Keratinocyte (primary cell): ENCODE measurements around the gene ZNF83. TPM values are rescaled to one million over a fixed set of nuclear protein-coding genes. Genes with fewer than 3 reads are reported as not detected.
"Not testable (repeated sequence)": the region's sequence is repeated elsewhere in the genome, so short reads cannot be mapped to it uniquely, and the experiment has no call there.

Experiments used
- DNase-seq: peaks from one replicate; pipeline ENCODE4 v3.0.0-alpha.2; 2011; ENCODE audit warnings: low read depth, missing footprints, low spot score
- FAIRE-seq: peaks from 2 replicates; lab custom pipeline; 2011; peaks lifted over from hg19 to GRCh38; lab: Jason Lieb, UNC
- H2AFZ ChIP-seq: 2 replicates; pipeline ENCODE4 v1.6.0; 2012; ENCODE audit warnings: low read length, control low read depth, inconsistent platforms; ENCODE audit not compliant: control insufficient read depth
- H3K27ac ChIP-seq: 2 replicates; pipeline ENCODE4 v1.5.1; 2011; ENCODE audit warnings: low read length; ENCODE audit not compliant: control insufficient read depth, insufficient read depth
- H3K27me3 ChIP-seq: 3 replicates; pipeline ENCODE4 v1.6.0; 2011; ENCODE audit warnings: low read length; ENCODE audit not compliant: control insufficient read depth, insufficient read depth; ENCODE audit errors: extremely low read depth
- H3K36me3 ChIP-seq, 2 experiments: 2 replicates in 1 of 2; 3 replicates in 1 of 2; pipeline ENCODE4 v1.5.1; 2011; ENCODE audit warnings: low read length in 2 of 2, mild to moderate bottlenecking in 1 of 2; ENCODE audit not compliant: control insufficient read depth in 2 of 2, insufficient read depth in 2 of 2; ENCODE audit errors: extremely low read depth in 1 of 2
- H3K4me1 ChIP-seq: 3 replicates; pipeline ENCODE4 v1.5.1; 2011; ENCODE audit warnings: low read length; ENCODE audit not compliant: control insufficient read depth, insufficient read depth; ENCODE audit errors: extremely low read depth
- H3K4me2 ChIP-seq: 3 replicates; pipeline ENCODE4 v1.6.0; 2011; ENCODE audit warnings: low read depth, low read length; ENCODE audit not compliant: control insufficient read depth, insufficient read depth; ENCODE audit errors: extremely low read depth
- H3K4me3 ChIP-seq, 3 experiments: fragments of 200-600 bp in 1 of 3; sonication (generic) in 1 of 3; 2 replicates in 2 of 3; 3 replicates in 1 of 3; pipeline ENCODE4 v1.5.1; 2011 to 2016; ENCODE audit warnings: low read length in 3 of 3, mild to moderate bottlenecking in 3 of 3, control low read depth in 2 of 3, inconsistent platforms in 1 of 3, low read depth in 1 of 3, mixed read lengths in 1 of 3, mixed run types in 1 of 3, moderate library complexity in 1 of 3; ENCODE audit not compliant: control insufficient read depth in 2 of 3, insufficient read depth in 2 of 3; ENCODE audit errors: extremely low read depth in 1 of 3
- H3K79me2 ChIP-seq: 2 replicates; pipeline ENCODE4 v1.6.0; 2012; ENCODE audit warnings: low read length; ENCODE audit not compliant: control insufficient read depth, insufficient read depth
- H3K9ac ChIP-seq: 3 replicates; pipeline ENCODE4 v1.6.0; 2011; ENCODE audit warnings: low read length; ENCODE audit not compliant: control insufficient read depth, insufficient read depth; ENCODE audit errors: extremely low read depth
- H3K9me1 ChIP-seq: 3 replicates; pipeline ENCODE4 v1.6.0; 2011; ENCODE audit warnings: low read length; ENCODE audit not compliant: control insufficient read depth, insufficient read depth; ENCODE audit errors: extremely low read depth
- H3K9me3 ChIP-seq: 2 replicates; pipeline ENCODE4 v1.5.1; 2012; ENCODE audit warnings: low read depth, low read length; ENCODE audit not compliant: control insufficient read depth
- H4K20me1 ChIP-seq: 3 replicates; pipeline ENCODE4 v1.6.0; 2011; ENCODE audit warnings: low read length; ENCODE audit not compliant: control insufficient read depth, insufficient read depth; ENCODE audit errors: extremely low read depth
- EZH2 ChIP-seq: IDR thresholded peaks from one replicate; pipeline ENCODE4 v1.6.1; 2012; ENCODE audit warnings: inconsistent platforms, mild to moderate bottlenecking, low read length, moderate library complexity
- dilution Hi-C: fragments of 300-500 bp; cut with MboI; formaldehyde crosslinking; loops from one replicate; pipeline ENCODE4 v1.7.0; 2020; ENCODE audit warnings: low sequenced_read_pairs; ENCODE audit not compliant: extremely low pct_ligation_motif_present
- polyA plus RNA-seq, 5 experiments: library from polyadenylated mRNA; depleted of rRNA in 3 of 5; stranded (reverse) in 3 of 5; stranded (forward) in 1 of 5; unstranded in 1 of 5; fragments of >200 nt; gene quantifications; 1 replicate in 1 of 5; 2 replicates in 3 of 5; 3 replicates in 1 of 5; pipeline versions ENCODE4 v1.2.1 to v1.2.3, GENCODE V29; 2011 to 2012; ENCODE audit warnings: missing spikeins in 2 of 5, low read depth in 1 of 5, low replicate concordance in 1 of 5
- TF ChIP-seq, protein P1 (sequence below), 3 experiments: IDR thresholded peaks in 1 of 3; conservative IDR thresholded peaks in 1 of 3; optimal IDR thresholded peaks in 1 of 3; 2 replicates in 2 of 3; 3 replicates in 1 of 3; pipeline versions ENCODE3 to v1.5.1; 2011; ENCODE audit warnings: low read length in 3 of 3, mild to moderate bottlenecking in 3 of 3, moderate library complexity in 2 of 3, control low read depth in 1 of 3, inconsistent platforms in 1 of 3; ENCODE audit not compliant: insufficient read depth in 2 of 3; ENCODE audit errors: extremely low read depth in 1 of 3

Gene ZNF83
- polyA plus RNA-seq, 1 donor (not counting 4 experiments of a cell fraction or from before 2014, with no cell fraction given): 47.3 TPM

DNA sequence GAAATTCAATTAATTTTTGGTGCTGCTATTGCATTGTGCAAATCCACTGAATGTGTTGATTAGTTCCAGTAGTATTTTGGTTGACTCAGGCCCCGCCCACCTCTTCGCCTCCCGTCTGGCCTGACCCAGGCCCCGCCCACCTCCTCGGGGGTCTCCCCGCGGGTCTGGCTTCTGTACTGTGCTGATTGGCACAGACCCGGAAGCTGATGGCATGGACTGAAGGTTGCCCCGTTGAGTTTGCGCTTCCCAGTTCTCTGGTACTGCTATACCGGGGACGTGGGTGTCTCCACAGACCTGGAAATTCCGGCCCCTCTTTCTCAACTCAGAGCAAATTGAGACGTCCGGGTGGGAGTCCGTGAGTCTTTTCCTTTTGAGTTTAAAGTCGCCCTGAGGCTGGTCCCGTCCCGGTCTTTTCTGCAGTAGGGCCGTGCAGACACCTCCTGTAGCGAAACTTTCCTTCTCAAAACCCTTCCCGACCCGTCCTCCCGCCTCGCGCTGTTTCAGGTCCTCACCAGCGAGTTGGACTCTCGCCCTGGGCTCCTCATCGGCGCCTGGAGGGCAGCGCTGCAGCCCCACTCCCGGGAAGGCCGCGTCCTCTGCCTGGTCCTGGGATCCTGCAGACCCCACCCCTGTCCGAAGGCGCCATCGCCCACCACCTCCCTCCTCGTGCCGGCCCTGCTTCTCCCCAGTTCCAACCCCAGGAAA, 53.3 kb downstream of the ZNF83 start:
- Histone ChIP-seq H3K27me3 (no peaks in the 10 kb centered on the region), H3K79me2 (no peaks in the 10 kb centered on the region), H3K4me3 (no peak overlapping the region), H3K9me1 (no peaks in the 10 kb centered on the region), H2AFZ (no peak overlapping the region), H3K36me3 (peaks cover 5 to 8% of the 10 kb centered on the region in 2 experiments), H3K4me1 (no peaks in the 10 kb centered on the region), H3K9me3 (peaks cover 17% of the 10 kb centered on the region), H3K4me2 (no peak overlapping the region), H3K27ac (no peak overlapping the region), H3K9ac (no peak overlapping the region), H4K20me1 (no peaks in the 10 kb centered on the region)
- TF ChIP-seq, protein P1, sequence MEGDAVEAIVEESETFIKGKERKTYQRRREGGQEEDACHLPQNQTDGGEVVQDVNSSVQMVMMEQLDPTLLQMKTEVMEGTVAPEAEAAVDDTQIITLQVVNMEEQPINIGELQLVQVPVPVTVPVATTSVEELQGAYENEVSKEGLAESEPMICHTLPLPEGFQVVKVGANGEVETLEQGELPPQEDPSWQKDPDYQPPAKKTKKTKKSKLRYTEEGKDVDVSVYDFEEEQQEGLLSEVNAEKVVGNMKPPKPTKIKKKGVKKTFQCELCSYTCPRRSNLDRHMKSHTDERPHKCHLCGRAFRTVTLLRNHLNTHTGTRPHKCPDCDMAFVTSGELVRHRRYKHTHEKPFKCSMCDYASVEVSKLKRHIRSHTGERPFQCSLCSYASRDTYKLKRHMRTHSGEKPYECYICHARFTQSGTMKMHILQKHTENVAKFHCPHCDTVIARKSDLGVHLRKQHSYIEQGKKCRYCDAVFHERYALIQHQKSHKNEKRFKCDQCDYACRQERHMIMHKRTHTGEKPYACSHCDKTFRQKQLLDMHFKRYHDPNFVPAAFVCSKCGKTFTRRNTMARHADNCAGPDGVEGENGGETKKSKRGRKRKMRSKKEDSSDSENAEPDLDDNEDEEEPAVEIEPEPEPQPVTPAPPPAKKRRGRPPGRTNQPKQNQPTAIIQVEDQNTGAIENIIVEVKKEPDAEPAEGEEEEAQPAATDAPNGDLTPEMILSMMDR (optimal IDR thresholded peaks at IDR 0.05 in 1 of 3, IDR thresholded peaks at IDR 0.05 in 1 of 3, conservative IDR thresholded peaks at IDR 0.05 in 1 of 3; ENCODE audit: extremely low read depth in 1 of 3, insufficient read depth in 2 of 3, low read length in 3 of 3): no peak
- TF ChIP-seq EZH2: no peak
- FAIRE-seq: no peak
- dilution Hi-C loops: no loop called here
- no peak for DNase-seq

DNA sequence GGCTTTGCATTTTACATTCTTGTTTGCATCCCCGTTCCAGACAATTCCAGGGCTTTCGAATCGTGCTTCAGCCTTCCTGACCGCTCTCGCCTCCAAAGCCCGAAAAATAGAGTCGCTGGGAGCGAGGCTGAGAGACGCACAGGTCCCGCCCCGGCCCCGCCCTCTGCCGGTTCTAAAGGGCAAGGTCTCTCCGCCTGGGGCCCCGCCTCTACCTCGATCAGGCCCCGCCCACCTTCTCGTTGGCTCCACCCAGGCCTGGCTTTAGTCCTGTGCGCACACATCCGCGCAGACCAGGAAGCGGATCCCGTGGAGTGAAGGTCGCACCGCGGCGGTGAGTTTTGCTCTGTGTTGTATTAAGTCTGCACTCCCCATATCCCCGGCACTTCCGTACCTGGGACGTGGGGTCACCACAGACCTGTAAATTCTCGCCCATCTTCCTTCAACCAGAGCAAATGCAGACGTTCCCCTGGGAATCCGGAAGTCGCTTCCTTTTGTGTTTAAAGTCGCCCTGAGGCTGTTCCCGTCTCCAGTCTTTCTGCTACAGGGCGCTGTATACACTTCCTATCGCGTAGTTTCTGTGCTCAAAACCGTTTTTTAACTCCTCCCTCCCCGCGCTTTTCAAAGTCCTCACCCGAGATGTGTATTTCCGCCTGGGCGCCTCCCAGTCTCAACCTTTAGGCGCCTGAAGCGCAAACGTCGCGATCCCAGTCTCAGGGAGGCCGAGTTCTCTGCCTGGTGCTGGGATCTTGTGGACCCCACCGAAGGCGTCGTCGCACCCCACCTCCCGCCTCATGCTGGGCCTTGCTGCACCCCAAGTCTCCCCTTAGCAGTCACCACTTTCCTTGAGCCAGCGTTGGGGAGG, 67.9 kb downstream of the ZNF83 start, which contains the start of gene ZNF701:
Gene ZNF701, plus strand, starts transcription at position 288 of the 862 bp plus-strand sequence. CDS start 3,861 bp downstream, outside the sequence.
- no peaks in the 10 kb centered on the region for H3K27me3 ChIP-seq
- peaks cover 8% of the 10 kb centered on the region for H3K4me1 ChIP-seq
- peak within 1 kb of the TSS; percentile 96 for H3K27ac ChIP-seq
- no peaks in the 10 kb centered on the region for H3K9me3 ChIP-seq
- H3K36me3 ChIP-seq: peaks cover 5 to 6% of the 10 kb centered on the region in 2 experiments
- DNase-seq (peak; percentile 53), FAIRE-seq (peak; percentile 48)
- no peaks in the 10 kb centered on the region for H4K20me1 ChIP-seq
- peak within 1 kb of the TSS; percentile 59 to 95 (median 87) for H3K4me3 ChIP-seq
- H3K4me2 ChIP-seq: peak within 1 kb of the TSS; percentile 97
- TF ChIP-seq, protein P1 (optimal IDR thresholded peaks at IDR 0.05 in 1 of 3, IDR thresholded peaks at IDR 0.05 in 1 of 3, conservative IDR thresholded peaks at IDR 0.05 in 1 of 3; ENCODE audit: extremely low read depth in 1 of 3, insufficient read depth in 2 of 3, low read length in 3 of 3): peak in 1 of 3 experiments; percentile 16
- no peak for TF ChIP-seq EZH2
- H3K9me1 ChIP-seq: no peaks in the 10 kb centered on the region
- peaks cover 10% of the 10 kb centered on the region for H3K79me2 ChIP-seq
- peak within 1 kb of the TSS; percentile 97 for H2AFZ ChIP-seq
- dilution Hi-C loops: no loop called here
- H3K9ac ChIP-seq: peak within 1 kb of the TSS; percentile 96

DNA sequence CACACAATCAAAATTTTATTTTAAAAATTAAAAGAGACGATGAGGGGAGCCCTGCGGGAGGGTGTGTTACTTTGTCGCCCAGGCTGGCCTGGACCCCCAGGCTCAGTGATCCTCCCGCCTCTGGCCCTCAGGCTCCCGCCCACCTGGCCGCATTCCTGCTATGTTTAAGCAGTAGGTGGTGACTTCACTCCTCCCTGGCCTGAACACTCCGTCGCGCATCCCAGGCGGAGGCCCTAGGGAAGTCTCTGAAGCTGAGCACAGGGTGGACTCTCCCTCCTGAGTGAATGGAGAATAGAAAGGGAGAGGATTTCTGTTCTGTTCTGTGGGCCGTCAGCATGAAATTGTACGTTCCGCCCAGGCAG, 68.5 kb downstream of the ZNF83 start:
- DNase-seq, H3K9me1 ChIP-seq, H3K79me2 ChIP-seq, H3K9me3 ChIP-seq, H3K4me1 ChIP-seq, H3K27me3 ChIP-seq, dilution Hi-C loops, H4K20me1 ChIP-seq, FAIRE-seq, H3K36me3 ChIP-seq: not testable (repeated sequence)
- Histone ChIP-seq H2AFZ (peak overlapping the region; percentile 80), H3K4me2 (peak overlapping the region; percentile 69), H3K27ac (peak overlapping the region; percentile 60), H3K4me3 (peak overlapping the region; percentile 59 to 87 (median 67)), H3K9ac (peak overlapping the region; percentile 54)
